Measurements from ENCODE around the gene GINS2. TPM values are rescaled to one million over a fixed set of nuclear protein-coding genes. Genes with fewer than 3 reads are reported as not detected.
A peak's percentile ranks its signal among the peaks of the same experiment; 100 is the strongest.

Gene GINS2
- total RNA-seq, 1 experiment from 2014 or later: 11.3 TPM

- Mint-ChIP-seq H3K27ac (ENCODE audit: low read depth, unreplicated experiment) (peak overlapping the region; percentile 1), H3K36me3 (ENCODE audit: insufficient read depth, unreplicated experiment) (peaks cover 19% of the 10 kb centered on the region), H3K4me1 (ENCODE audit: insufficient read depth, unreplicated experiment) (peaks cover 5% of the 10 kb centered on the region), H3K4me3 (ENCODE audit: unreplicated experiment) (no peak overlapping the region), H3K27me3 (ENCODE audit: insufficient read depth, unreplicated experiment) (no peaks in the 10 kb centered on the region), H3K9me3 (ENCODE audit: unreplicated experiment) (no peaks in the 10 kb centered on the region)
- ChIA-PET POLR2A (no interaction called here), CTCF (interaction anchor here (0.7 to 1.9 kb wide), 4 partner anchors 8 to 509 kb away, joined by 3 to 6 read pairs (median 4); no protein-coding TSS in a partner anchor)
- TF ChIP-seq, protein P1, sequence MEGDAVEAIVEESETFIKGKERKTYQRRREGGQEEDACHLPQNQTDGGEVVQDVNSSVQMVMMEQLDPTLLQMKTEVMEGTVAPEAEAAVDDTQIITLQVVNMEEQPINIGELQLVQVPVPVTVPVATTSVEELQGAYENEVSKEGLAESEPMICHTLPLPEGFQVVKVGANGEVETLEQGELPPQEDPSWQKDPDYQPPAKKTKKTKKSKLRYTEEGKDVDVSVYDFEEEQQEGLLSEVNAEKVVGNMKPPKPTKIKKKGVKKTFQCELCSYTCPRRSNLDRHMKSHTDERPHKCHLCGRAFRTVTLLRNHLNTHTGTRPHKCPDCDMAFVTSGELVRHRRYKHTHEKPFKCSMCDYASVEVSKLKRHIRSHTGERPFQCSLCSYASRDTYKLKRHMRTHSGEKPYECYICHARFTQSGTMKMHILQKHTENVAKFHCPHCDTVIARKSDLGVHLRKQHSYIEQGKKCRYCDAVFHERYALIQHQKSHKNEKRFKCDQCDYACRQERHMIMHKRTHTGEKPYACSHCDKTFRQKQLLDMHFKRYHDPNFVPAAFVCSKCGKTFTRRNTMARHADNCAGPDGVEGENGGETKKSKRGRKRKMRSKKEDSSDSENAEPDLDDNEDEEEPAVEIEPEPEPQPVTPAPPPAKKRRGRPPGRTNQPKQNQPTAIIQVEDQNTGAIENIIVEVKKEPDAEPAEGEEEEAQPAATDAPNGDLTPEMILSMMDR (IDR thresholded peaks at IDR 0.05; ENCODE audit: unreplicated experiment): no peak
- no TSS peak for BruUV-seq (replicated peaks)
- DNase-seq (ENCODE audit: unreplicated experiment): no peak
- intact Hi-C loops (cut with micrococcal nuclease): no loop called here
Observed at GRCh38 chr16:85683363-85683762, 5.4 kb downstream of the GINS2 start.

DNA sequence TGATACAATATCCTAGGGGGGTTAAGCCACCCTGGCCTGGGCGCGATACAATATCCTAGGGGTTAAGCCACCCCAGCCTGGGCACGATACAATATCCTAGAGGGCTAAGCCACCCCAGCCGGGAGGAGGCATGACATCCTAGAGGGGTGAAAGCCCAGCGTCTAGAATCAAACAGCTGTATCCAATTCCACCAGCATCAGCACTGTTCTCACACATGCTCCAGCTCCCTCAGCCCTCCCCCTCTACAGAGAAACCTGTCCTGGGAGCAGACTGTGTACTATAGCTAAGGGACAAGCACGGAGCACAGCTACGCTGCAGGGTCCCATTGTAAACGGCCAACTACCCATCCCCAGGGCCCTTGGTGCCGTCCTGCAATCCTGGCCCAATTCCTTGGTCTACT, 6.2 kb downstream of the GINS2 start:
- CTCF ChIA-PET: interaction anchor here (1.1 kb wide), 1 partner anchor 36 kb away, joined by 3 read pairs; no protein-coding TSS in a partner anchor

GRCh38 chr16:85681255-85681654, 7.5 kb downstream of the GINS2 start:
- CTCF ChIA-PET: interaction anchor here (0.7 kb wide), 1 partner anchor 66 kb away, joined by 4 read pairs; no protein-coding TSS in a partner anchor
- Mint-ChIP-seq H3K36me3 (ENCODE audit: insufficient read depth, unreplicated experiment) (peaks cover 27% of the 10 kb centered on the region), H3K27ac (ENCODE audit: low read depth, unreplicated experiment) (no peak overlapping the region), H3K27me3 (ENCODE audit: insufficient read depth, unreplicated experiment) (no peaks in the 10 kb centered on the region), H3K9me3 (ENCODE audit: unreplicated experiment) (no peaks in the 10 kb centered on the region), H3K4me3 (ENCODE audit: unreplicated experiment) (no peak overlapping the region), H3K4me1 (ENCODE audit: insufficient read depth, unreplicated experiment) (peaks cover 5% of the 10 kb centered on the region)
- intact Hi-C loops (cut with micrococcal nuclease): no loop called here
- BruUV-seq (replicated peaks): no TSS peak
- TF ChIP-seq, protein P1 (IDR thresholded peaks at IDR 0.05; ENCODE audit: unreplicated experiment): no peak
- POLR2A ChIA-PET: no interaction called here
- DNase-seq (ENCODE audit: unreplicated experiment): no peak

More for the DNA sequence above, 6.2 kb downstream of the GINS2 start:
- Mint-ChIP-seq H3K27ac (ENCODE audit: low read depth, unreplicated experiment) (peak overlapping the region; percentile 1), H3K4me3 (ENCODE audit: unreplicated experiment) (no peak overlapping the region), H3K36me3 (ENCODE audit: insufficient read depth, unreplicated experiment) (peaks cover 21% of the 10 kb centered on the region), H3K4me1 (ENCODE audit: insufficient read depth, unreplicated experiment) (peaks cover 5% of the 10 kb centered on the region), H3K9me3 (ENCODE audit: unreplicated experiment) (no peaks in the 10 kb centered on the region), H3K27me3 (ENCODE audit: insufficient read depth, unreplicated experiment) (no peaks in the 10 kb centered on the region)
- intact Hi-C loops (cut with micrococcal nuclease): no loop called here
- POLR2A ChIA-PET: no interaction called here
- BruUV-seq (replicated peaks): no TSS peak
- TF ChIP-seq, protein P1 (IDR thresholded peaks at IDR 0.05; ENCODE audit: unreplicated experiment): no peak
- DNase-seq (ENCODE audit: unreplicated experiment): no peak

GRCh38 chr16:85680352-85680944, 8.3 kb downstream of the GINS2 start:
- Mint-ChIP-seq H3K9me3 (ENCODE audit: unreplicated experiment) (no peaks in the 10 kb centered on the region), H3K36me3 (ENCODE audit: insufficient read depth, unreplicated experiment) (peaks cover 29% of the 10 kb centered on the region), H3K4me3 (ENCODE audit: unreplicated experiment) (no peak overlapping the region), H3K27me3 (ENCODE audit: insufficient read depth, unreplicated experiment) (no peaks in the 10 kb centered on the region), H3K27ac (ENCODE audit: low read depth, unreplicated experiment) (peak overlapping the region; percentile 11), H3K4me1 (ENCODE audit: insufficient read depth, unreplicated experiment) (peaks cover 5% of the 10 kb centered on the region)
- DNase-seq (ENCODE audit: unreplicated experiment): no peak
- TF ChIP-seq, protein P1 (IDR thresholded peaks at IDR 0.05; ENCODE audit: unreplicated experiment): no peak
- no TSS peak for BruUV-seq (replicated peaks)
- intact Hi-C loops (cut with micrococcal nuclease): no loop called here
- ChIA-PET CTCF (interaction anchor here (0.5 to 0.7 kb wide), 2 partner anchors 141 to 151 kb away, joined by 3 read pairs; no protein-coding TSS in a partner anchor), POLR2A (no interaction called here)
